GM10847 (cell line): Measurements from ENCODE around the gene TAGLN.

ENCODE experiments used
- POLR2A ChIP-seq: IDR thresholded peaks from 2 replicates; pipeline ENCODE4 v1.6.1; 2011; ENCODE audit not compliant: insufficient read length; ENCODE audit errors: extremely low read depth

TAGLN gene

GRCh38 chr11:117230286-117230961 lies 31.3 kb downstream of the TAGLN start:
- TF ChIP-seq POLR2A: no peak

GRCh38 chr11:117230999-117231841 lies 32.0 kb downstream of the TAGLN start:
- no peak for TF ChIP-seq POLR2A

- TF ChIP-seq POLR2A: peak; percentile 35
Measured at GRCh38 chr11:117231842-117232091, 32.6 kb downstream of the TAGLN start, which contains the start of gene PCSK7. Gene PCSK7, minus strand, starts transcription at chr11:117232073. Its CDS starts 2,229 bp downstream, at chr11:117229844.

- peak; percentile 16 for TF ChIP-seq POLR2A
Measured at GRCh38 chr11:117232092-117232878, 33.1 kb downstream of the TAGLN start, which contains the start of gene RNF214. Gene RNF214, plus strand, starts transcription at chr11:117232671. Its CDS starts 1,602 bp downstream, at chr11:117234273.

- no peak for TF ChIP-seq POLR2A
Measured at GRCh38 chr11:117232911-117233409, 33.8 kb downstream of the TAGLN start.

GRCh38 chr11:117238221-117238620 lies 39.1 kb downstream of the TAGLN start:
- no peak for TF ChIP-seq POLR2A

- no peak for TF ChIP-seq POLR2A
Measured at GRCh38 chr11:117239295-117239694, 40.1 kb downstream of the TAGLN start.

- TF ChIP-seq POLR2A: no peak
Measured at GRCh38 chr11:117248341-117248740, 49.2 kb downstream of the TAGLN start.

- TF ChIP-seq POLR2A: no peak
Measured at GRCh38 chr11:117249571-117249970, 50.4 kb downstream of the TAGLN start.

- no peak for TF ChIP-seq POLR2A
Measured at GRCh38 chr11:117251506-117251905, 52.3 kb downstream of the TAGLN start.

GRCh38 chr11:117255966-117256365 lies 56.8 kb downstream of the TAGLN start:
- TF ChIP-seq POLR2A: no peak

GRCh38 chr11:117256573-117256972 lies 57.4 kb downstream of the TAGLN start:
- no peak for TF ChIP-seq POLR2A
